Breast epithelium (tissue), 3 donors: ENCODE results near the gene TIAM1.

Experiments used
- CTCF ChIP-seq, 3 donors: fragments of 450-650 bp; IDR thresholded peaks; one replicate each; pipeline ENCODE4 v1.5.1; 2016 to 2017; ENCODE audit warnings: antibody characterized with exemption in 3 of 3, mild to moderate bottlenecking in 3 of 3, moderate library complexity in 3 of 3
- POLR2A ChIP-seq: fragments of 450-650 bp; IDR thresholded peaks from one replicate; pipeline ENCODE4 v1.6.1; 2016; ENCODE audit warnings: antibody characterized with exemption, mild to moderate bottlenecking, moderate library complexity
- POLR2AphosphoS5 ChIP-seq, 3 donors: sonication (generic); formaldehyde crosslinking; IDR thresholded peaks; one replicate each; pipeline ENCODE4 v1.6.1; 2017; ENCODE audit warnings: antibody characterized with exemption in 3 of 3

- TF ChIP-seq CTCF (IDR thresholded peaks at IDR 0.05) (no peak), POLR2A (no peak), POLR2AphosphoS5 (IDR thresholded peaks at IDR 0.05) (no peak)
Measured at GRCh38 chr21:31374395-31374794, 30.3 kb upstream of the TIAM1 start.
